ENCODE results near the gene TMTC1.

GRCh38 chr12:29617407-29617803 is 166.3 kb downstream of the TMTC1 start:
- TF ChIP-seq CTCF (IDR thresholded peaks at IDR 0.05 in 2 of 3, conservative IDR thresholded peaks at IDR 0.05 in 1 of 3; ENCODE audit: insufficient read depth in 2 of 3, low read depth in 1 of 3, low read length in 3 of 3), result no peak
- no peak for TF ChIP-seq ELK3 (CRISPR knock-in tag; IDR thresholded peaks at IDR 0.05)
- no peak for TF ChIP-seq MXI1 (IDR thresholded peaks at IDR 0.05; ENCODE audit: low read depth, low read length)
- no peak for TF ChIP-seq BDP1 (IDR thresholded peaks at IDR 0.05; ENCODE audit: insufficient read depth, insufficient read length)
- no peak for TF ChIP-seq MAFG (tag; conservative IDR thresholded peaks at IDR 0.05)

All from K562 (cell line).